GM19193 (cell line): ENCODE data around the gene PARP8.

Experiments used
- POLR2A ChIP-seq: IDR thresholded peaks from 4 replicates; pipeline ENCODE4 v1.6.1; 2011; ENCODE audit not compliant: insufficient read depth, insufficient read length; ENCODE audit errors: extremely low read depth

PARP8 gene

DNA sequence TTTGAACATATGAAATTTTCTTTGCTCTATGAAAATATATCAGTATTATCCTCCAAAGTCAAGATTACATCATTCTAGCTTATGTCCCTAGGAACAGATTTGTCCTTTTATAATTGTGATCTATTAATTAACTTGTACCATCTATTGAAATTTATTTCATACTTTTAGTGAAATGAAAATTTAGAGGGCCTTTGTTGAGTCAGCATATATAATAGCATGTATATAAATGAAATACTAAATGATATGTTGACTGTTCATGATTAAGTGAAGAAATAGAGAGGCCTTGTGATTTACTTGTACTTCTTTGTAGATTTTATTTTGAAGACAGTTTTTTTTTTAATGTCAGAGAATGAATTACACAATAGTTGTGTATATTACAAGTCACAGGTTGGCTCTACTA, 86.4 kb downstream of the PARP8 start:
- no peak for TF ChIP-seq POLR2A

DNA sequence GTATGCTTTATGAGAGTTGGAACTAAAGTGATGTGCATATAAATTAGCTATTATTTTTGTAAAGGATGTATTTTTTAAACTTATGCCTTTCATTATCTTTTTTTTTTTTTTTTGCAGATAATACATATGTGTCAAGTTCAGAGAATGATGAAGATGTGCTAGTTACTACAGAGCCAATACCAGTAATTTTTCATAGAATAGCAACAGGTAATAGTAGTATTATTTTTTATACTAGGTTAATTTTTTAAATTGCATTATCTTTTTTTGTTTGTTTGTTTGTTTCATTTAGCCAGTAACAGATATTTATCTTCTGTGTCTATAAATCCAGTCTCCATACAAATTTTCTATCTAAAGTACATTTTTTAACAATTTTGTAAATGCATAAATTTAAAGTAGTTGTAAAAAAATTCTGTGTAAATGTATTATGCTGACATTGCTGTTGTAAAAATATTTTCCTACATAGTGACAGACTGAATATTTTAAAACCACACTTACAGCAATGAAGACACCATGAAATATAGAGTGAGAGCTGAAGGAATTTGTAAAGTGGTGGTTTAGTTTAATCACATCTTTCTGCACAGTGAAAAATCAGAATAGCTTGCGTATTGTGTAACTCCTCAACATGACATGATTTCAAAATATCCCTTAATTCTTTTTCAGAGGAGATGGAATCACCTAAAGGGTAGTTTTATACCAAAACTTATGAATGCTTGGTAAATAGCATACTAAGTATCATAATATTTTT, 93.3 kb downstream of the PARP8 start:
- TF ChIP-seq POLR2A: no peak

DNA sequence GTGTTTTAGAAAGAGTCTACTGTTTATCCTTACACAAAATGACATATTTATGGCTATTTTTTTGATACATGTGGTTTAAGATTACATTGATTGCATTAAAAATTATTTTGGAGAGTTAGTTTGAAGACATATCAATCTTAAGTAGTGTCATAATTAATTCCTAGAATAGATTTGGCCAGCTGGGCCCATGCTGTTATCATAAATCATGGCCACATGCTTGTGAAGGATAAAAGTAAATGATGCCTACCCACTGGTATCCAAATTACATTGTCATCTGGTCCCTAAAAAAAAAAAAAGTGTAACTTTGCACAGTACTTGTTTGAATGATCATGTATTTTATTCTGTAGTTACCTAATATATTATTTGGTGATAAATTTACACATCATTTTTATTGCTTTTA, 96.9 kb downstream of the PARP8 start:
- no peak for TF ChIP-seq POLR2A

DNA sequence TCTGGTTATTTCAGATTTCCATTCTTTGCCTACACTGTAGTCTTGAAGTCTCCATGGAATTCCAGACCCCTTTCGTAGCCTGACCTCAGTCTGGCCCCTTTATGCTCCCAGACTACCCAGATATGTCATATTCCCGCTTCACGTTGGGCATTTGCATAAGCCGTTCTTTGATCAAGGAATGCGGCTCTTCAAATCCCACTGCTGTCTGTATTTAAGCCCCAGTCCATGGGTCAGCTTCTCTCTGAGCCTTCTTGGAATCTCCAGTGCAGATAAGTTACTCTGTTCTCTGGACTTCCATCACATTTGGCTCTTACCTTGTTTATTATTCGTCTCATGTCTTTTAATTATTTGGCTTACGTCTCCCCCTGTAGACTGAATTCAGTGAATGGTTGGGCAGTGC, 97.4 kb downstream of the PARP8 start:
- no peak for TF ChIP-seq POLR2A

DNA sequence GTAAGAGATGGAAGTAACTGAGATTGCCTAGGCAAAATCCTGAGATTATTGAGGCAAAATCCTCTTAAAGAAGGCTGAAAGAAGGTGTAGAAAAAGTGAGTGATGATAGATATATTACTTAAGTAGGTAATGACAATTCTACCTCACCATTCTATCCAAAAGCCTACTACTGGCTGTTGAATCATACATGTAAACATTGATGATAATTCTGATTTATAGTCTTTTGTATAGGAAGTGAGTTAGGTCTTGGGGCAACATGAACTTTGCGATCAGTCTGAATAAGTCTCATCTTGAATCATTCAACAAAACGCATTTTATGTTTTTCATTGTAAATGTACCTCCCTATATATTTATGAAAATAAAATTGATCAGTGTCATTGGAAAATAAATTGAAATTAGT, 99.6 kb downstream of the PARP8 start:
- no peak for TF ChIP-seq POLR2A

DNA sequence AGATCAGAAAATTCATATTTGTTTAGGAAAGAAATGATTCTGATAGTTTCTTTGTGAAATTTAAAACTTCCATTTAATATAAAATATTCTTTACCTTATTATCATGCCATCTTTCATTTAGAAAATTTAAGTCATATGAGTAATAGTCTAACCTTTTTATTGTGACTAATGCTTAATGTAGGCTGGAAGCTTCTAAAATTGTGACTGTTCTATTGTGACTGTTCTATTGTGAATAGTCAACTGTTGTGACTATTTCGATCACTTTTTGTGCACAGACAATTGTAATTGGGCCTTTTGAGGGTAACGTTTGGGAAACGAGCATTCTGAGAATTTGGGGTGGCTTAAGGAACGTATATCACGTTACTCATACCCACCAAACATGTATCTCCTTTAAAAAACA, 100.0 kb downstream of the PARP8 start:
- no peak for TF ChIP-seq POLR2A

DNA sequence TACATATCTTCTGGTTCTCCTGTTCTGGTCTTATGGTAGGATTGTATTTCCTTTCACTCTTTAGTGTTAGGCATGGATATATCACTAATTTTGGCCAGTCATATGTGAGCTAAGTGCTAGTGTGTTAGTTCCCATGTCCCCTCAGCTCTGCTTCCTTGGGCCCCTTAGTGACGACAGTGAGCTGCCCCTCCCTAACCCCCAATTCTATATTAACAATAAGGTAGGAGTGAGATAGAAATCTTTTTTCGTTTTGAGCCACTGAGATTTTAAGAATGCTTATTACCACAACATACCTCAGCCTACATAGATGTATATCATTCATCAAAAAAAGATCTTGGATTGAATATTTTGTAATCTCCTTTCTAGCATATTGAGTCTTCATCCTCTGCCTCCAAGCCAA, 100.5 kb downstream of the PARP8 start:
- TF ChIP-seq POLR2A: no peak

DNA sequence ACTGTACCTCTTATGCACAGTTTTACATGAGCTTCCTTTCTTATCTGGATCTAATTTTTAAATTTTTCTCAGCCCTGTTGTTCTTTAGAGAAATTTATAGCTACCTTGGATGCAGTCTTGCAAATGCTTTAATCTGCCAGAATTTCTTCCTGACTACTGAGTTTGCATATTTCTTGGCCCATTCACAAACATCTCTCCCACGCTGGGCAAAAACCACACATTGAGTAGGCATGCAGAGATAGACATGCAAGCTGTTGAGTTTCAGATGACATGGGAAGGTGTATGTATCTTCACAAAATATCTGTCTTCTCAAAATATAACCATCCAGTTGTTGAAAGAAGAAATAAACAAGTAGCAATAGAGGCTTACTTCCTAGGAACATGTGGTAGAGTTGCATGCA, 101.2 kb downstream of the PARP8 start:
- TF ChIP-seq POLR2A: no peak

DNA sequence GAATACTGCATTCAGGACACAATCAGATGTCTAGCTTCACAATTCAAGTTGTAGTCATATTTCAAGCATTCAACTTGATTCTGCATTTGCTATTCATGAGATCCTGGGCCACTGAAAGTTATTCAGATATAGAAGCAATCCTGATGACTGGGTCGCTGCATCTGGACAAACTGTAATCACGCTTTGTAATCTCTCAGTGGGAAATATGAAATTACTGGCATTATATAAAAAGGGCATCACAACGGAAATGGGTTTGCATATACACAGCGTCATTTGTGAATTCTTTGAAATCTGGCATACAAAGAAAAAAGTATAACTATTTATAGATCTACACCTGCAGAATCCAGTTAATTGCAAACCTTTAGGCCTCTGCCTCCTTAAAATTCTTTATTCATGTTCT, 102.2 kb downstream of the PARP8 start:
- no peak for TF ChIP-seq POLR2A

DNA sequence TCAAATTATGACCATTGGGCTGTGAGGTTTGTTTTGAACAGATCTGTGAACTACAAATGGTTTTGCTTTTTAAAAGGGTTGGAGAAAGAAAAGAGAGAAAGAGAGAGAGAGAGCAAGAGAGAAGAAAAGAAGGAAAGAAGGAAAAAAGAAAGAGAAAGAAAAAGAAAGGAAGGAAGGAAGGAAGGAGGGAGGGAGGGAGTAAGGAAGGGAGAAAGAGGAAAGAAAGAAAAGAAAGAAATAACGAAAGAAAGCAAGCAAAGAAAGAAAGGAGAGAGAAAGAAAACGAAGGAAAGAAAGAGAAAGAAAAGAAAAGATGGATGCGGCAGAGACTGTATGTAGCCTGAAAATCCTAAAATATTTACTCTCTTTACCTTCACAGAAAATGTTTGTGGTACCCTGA, 104.0 kb downstream of the PARP8 start:
- no peak for TF ChIP-seq POLR2A

DNA sequence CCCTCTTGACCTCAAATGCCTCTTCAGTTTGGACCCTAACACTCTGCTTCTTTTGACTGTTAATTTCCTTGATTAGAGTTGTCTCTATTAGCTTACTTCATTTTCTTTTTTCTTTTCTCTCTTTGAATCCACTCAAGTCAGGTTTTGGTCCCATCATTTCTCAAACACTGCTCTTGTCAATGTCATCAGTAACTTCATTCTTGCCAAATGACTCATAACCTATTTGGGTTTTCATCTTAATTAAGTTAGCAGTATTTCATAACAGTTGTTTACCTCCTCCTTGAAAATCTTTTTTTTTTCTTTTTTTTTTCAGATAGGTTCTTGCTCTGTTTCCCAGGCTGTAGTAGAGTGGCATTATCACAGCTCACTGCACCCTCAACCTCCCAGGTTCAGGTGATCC, 119.6 kb downstream of the PARP8 start:
- TF ChIP-seq POLR2A: no peak

DNA sequence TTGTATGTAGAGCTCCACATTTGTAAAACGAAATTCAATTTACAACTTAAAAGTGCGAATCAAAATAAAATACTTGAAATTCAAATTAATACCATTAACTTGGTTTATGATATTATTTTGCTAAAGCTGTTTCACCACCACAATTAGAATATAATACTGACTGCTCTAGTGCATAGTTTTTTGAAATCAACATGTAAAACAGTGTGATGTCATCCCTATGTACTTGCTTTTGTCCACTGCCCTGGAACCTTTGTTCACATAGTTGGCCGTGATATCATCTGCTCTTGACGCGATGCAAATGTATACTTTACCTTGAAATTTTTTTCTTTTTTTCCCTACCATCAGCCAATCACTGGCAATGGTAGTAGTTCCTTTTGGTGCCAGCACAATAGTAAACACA, 125.4 kb downstream of the PARP8 start:
- no peak for TF ChIP-seq POLR2A

DNA sequence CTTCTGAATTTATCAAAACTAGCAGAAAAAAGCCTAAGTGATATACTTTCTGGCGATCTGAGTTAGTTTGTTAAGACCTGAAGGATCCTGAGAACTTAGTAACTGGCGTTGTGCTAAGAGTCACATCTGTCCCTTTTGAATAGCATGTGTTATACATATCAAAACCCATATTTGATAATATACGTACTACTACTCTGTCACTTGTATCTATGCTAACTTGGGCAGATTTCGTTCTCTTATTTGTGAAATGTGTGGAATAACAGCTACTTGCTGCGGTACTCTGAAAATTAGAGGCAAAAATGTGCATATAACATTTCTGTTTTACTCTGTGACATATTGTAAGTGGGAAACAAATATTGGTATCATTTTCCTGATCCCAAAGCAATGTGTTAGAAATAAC, 126.4 kb downstream of the PARP8 start:
- TF ChIP-seq POLR2A: no peak

DNA sequence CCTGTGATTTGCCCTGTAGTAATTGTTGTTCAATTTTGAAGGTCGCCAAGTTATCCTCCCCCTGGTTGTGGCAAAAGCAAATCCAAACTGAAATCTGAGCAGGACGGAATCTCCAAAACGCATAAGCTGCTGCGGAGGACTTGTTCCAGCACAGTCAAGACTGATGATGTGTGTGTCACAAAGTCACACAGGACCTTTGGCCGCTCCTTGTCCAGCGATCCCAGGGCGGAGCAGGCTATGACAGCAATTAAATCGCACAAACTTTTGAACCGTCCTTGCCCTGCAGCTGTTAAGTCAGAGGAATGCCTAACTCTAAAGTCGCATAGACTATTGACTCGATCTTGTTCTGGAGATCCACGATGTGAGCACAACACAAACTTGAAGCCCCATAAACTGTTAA, 128.4 kb downstream of the PARP8 start:
- no peak for TF ChIP-seq POLR2A

DNA sequence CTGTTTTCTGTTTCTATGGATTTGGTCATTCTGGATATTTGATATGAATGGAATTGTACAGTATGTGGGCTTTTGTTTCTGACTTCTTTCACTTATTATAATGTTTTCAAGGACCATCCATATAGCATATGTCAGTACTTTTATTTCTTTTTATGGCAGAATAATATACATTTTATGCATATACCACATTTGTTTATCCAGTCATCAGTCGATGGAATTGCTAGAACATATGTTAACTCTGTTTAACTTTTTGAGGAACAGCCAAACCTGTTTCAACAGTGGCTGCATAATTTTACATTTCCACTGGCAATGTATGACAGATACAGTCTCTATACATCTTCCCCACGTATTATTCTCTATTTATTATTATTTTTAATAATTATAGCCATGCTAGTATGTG, 131.6 kb downstream of the PARP8 start:
- TF ChIP-seq POLR2A: no peak

DNA sequence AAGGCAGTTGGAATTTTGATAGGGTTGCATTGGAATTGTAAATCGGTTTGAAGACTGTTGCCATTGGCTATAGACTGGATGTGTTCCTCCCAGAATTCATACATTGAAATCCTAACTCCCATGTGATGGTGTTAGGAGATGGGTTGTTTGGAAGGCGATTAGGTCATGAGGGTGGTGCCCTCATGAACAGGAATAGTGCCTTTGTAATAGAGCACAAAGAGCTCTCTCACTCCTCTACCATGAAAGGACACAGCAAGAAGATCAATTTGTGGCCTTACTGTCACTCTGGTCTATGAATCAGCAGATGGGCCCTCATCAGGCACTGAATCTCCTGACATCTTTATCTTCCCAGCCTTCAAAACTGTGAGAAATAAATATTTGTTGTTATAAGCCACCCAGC, 133.2 kb downstream of the PARP8 start:
- no peak for TF ChIP-seq POLR2A

DNA sequence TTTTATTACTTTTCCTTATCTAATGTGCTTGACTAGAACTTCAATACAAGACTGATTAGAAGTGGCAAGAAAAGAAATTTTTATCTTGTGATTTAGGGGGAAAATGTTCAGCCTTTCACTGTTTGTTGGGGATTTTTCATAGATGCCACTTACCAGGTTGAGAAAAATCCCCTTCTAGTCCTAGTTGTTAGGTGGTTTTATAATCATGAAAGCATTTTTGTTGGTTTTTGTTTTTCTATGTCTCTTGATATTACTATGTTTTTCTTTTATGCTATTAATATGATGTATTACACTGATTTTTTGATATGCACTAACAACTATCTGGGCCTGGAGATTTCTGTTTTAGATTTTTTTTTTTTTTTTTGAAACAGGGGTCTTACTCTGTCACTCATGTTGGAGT, 134.0 kb downstream of the PARP8 start:
- TF ChIP-seq POLR2A: no peak
